GM12878 (cell line): ENCODE results near the gene OR51D1.

Source experiments
- CTCF ChIP-seq, 3 experiments: IDR thresholded peaks in 2 of 3; conservative IDR thresholded peaks in 1 of 3; 2 replicates each; pipeline ENCODE4 v1.5.1; 2011; ENCODE audit warnings: low read depth in 3 of 3, low read length in 3 of 3, mild to moderate bottlenecking in 3 of 3, control low read depth in 2 of 3, moderate library complexity in 2 of 3, inconsistent platforms in 1 of 3, mixed read lengths in 1 of 3; ENCODE audit not compliant: control insufficient read depth in 2 of 3, insufficient read depth in 1 of 3; ENCODE audit errors: extremely low read depth in 1 of 3
- GABPA ChIP-seq: IDR thresholded peaks from 2 replicates; pipeline ENCODE4 v1.6.1; 2014; ENCODE audit warnings: antibody characterized with exemption, low read depth, mild to moderate bottlenecking, inconsistent platforms
- MXI1 ChIP-seq: fragments of 150-350 bp; IDR thresholded peaks from 2 replicates; pipeline ENCODE4 v1.6.1; 2011; ENCODE audit warnings: low read depth, mild to moderate bottlenecking, inconsistent platforms, low read length, improper control_type of control experiment
- POLR2A ChIP-seq: IDR thresholded peaks from 2 replicates; pipeline ENCODE4 v1.6.1; 2011; ENCODE audit warnings: low read depth, mild to moderate bottlenecking, low read length
- POLR2AphosphoS2 ChIP-seq: IDR thresholded peaks from 2 replicates; pipeline ENCODE4 v1.6.1; 2011; ENCODE audit warnings: low read depth, mild to moderate bottlenecking, low read length, improper control_type of control experiment, moderate library complexity
- POLR2AphosphoS5 ChIP-seq: IDR thresholded peaks from 2 replicates; pipeline ENCODE4 v1.6.1; 2011; ENCODE audit warnings: mild to moderate bottlenecking, low read length, inconsistent platforms
- TARDBP ChIP-seq: IDR thresholded peaks from 2 replicates; pipeline ENCODE4 v1.6.1; 2016; ENCODE audit warnings: borderline replicate concordance
- TCF7 ChIP-seq: IDR thresholded peaks from 2 replicates; pipeline ENCODE4 v1.6.1; 2014; ENCODE audit warnings: antibody characterized with exemption, borderline replicate concordance
- ZNF207 ChIP-seq: fragments of 450-650 bp; IDR thresholded peaks from 2 replicates; pipeline ENCODE4 v1.6.1; 2014; ENCODE audit warnings: antibody characterized with exemption, mild to moderate bottlenecking, borderline replicate concordance

GRCh38 chr11:4665424-4665823 is 28.1 kb downstream of the OR51D1 start:
- TF ChIP-seq ZNF207 (no peak), MXI1 (no peak), POLR2A (no peak), GABPA (no peak), CTCF (IDR thresholded peaks at IDR 0.05 in 2 of 3, conservative IDR thresholded peaks at IDR 0.05 in 1 of 3; ENCODE audit: control insufficient read depth in 2 of 3, extremely low read depth in 1 of 3, insufficient read depth in 1 of 3, low read depth in 3 of 3, low read length in 3 of 3) (no peak), TCF7 (no peak), TARDBP (no peak), POLR2AphosphoS2 (no peak), POLR2AphosphoS5 (no peak)
